Measurements from ENCODE around the gene ASPA. TPM values are rescaled to one million over a fixed set of nuclear protein-coding genes. Genes with fewer than 3 reads are reported as not detected.
"Not testable (repeated sequence)": the region's sequence is repeated elsewhere in the genome, so short reads cannot be mapped to it uniquely, and the experiment has no call there.

ASPA gene
- not detected in 2 replicates for total RNA-seq

DNA sequence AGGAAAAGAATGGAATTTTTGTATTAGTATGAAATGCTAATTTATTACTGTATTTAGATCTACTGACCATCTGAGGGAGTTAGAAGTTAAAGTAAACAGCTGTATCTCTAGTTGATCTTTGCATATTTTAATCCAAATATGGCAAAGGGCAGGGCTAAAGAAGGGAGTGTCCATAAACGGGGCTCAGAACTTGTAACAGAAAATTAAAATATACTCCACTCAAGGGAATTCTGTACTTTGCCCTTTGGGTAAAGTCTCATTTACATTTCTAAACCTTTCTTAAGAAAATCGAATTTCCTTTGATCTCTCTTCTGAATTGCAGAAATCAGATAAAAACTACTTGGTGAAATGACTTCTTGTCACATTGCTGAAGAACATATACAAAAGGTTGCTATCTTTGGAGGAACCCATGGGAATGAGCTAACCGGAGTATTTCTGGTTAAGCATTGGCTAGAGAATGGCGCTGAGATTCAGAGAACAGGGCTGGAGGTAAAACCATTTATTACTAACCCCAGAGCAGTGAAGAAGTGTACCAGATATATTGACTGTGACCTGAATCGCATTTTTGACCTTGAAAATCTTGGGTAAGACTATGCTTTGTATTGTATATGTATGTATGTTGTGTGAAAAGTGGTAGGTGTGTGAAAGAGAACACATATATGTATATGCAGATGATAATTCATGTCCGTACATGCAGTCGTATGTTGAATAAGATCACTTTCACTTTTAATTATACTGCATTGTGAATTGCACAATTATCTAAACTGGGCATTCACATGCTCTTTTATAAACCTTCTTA, at the start of gene ASPA:
ASPA (plus strand) TSS at position 186 of the 799 bp plus-strand sequence; CDS start at position 349, 163 bp downstream.
- DNase-seq (ENCODE audit: low read depth in 2 of 2), result peak in 1 of 2 donors; percentile 0

DNA sequence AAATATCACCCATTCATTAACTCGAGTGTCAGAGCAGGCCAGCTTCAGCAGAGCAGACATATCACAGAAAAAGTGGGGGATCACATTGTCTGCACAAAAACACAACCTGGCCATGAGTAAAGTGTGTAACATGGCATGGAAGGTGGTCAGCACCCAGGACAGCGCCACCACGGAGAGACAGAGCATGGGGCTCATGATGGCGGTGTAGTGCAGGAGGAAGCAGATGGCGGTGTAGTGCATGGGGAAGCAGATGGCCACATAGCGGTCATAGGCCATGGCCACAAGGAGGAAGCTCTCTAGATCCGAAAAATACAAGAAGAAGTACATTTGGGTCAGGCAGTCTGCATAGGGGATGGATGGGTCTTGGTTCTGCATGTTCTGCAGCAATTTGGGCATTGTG, 42.6 kb upstream of the ASPA start:
- DNase-seq (ENCODE audit: low read depth in 2 of 2), result peak in 1 of 2 donors; percentile 4

DNA sequence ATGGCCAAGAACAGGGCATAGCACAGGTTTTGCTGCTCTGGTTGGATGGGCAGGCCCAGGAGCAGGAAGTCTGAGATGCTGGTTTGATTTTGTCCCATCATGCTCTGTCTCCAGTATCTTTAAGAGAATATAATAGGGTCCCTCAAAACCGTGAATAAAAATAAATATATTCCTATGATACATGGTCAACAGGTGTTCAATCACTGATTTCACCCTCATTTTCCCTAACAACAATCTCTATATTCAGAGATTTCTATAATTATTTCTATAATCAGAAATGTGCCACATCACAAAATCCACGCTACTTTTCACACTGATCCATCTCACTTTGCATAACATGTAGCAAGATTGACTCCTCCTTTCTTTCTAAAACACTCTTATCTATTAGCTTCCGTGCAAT, 42.1 kb upstream of the ASPA start, which contains the start of gene OR1E2:
OR1E2 (minus strand) TSS at position 101 of the 400 bp plus-strand sequence; CDS start at position 101, 0 bp downstream.
- no peak for DNase-seq (ENCODE audit: low read depth in 2 of 2)

DNA sequence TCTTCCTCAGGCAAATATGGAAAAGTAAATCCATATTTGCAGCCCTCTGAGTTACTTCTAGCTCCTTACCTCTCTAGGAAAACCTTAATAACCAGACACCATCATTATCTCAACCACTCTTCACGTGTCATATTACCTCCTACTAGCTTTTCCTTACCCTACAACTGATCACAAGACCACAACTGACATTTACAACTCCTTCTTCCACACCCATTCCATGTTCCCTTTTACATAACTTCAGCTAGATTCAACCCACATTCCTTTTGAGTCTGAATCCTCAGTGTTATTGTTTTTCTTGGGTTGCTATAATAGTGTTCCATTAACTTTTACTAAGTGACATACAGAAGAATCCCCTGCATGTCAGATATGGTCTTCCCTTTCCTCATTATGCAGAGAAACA, 37.4 kb upstream of the ASPA start:
- DNase-seq (ENCODE audit: low read depth in 2 of 2), result no peak

DNA sequence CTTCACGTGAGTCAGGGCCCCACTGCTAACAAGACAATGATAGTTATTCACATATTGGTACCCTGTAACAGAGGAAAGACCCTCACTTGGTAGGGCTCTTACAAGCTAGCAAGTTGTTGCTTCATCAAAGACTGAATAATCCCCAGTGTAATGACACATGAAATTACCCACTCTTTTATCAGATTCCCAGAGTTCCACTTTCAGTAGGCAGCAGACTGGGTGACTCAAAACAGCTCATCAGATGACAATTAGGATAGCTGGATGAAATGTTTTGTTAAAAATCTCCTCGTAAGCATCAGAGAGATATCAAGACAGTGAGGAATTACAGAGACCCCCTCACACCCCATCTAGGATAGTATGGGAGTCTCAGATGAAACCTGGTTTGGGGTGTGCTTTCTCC, 35.3 kb upstream of the ASPA start:
- no peak for DNase-seq (ENCODE audit: low read depth in 2 of 2)

DNA sequence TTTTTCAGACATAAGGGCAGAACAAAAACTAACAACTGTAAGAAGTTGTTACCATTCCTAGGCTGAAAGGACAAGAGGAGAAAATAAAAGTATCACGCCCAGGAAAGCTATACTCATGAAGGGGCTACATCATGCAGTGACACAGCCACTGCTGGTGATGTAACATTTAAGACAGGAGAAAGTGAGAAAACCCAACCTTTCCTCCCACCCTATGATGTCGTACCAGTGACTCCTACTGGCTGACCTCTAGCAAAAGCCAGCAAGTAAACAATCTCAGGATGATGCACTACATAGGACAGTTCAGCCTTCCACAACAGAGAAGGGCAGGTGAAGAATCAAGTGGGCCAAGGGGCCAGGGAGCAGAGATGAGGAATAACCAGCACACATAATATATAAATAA, 28.2 kb upstream of the ASPA start:
- peak in 1 of 2 donors; percentile 0 for DNase-seq (ENCODE audit: low read depth in 2 of 2)

DNA sequence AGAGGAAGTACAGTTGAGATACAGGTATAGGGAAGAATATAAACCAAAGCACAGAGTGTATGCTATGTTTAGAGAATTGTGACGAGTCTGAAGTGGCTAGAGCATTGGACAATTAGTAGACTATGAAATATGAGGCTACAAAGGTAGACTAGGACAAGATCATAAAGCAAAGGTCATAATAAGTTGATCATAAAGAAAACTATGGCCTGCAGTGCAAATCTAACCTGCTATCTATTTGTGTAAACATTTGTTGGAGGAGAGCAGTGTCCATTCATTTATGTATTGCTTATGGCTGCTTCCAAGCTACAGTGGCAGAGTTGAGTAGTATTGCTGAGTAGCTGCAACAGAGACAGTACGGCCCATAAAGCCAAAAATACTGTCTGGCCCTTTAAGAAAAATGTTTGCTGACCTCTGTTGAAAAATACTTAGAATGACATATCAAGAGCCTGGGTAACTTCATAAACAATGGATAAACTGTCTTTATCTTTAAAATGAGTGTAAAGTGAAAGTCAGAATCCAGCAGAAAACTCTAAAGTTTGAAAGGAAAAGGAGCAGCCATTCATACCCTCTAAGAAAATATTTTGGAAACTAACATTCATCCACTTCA, 27.6 kb upstream of the ASPA start:
- no peak for DNase-seq (ENCODE audit: low read depth in 2 of 2)

DNA sequence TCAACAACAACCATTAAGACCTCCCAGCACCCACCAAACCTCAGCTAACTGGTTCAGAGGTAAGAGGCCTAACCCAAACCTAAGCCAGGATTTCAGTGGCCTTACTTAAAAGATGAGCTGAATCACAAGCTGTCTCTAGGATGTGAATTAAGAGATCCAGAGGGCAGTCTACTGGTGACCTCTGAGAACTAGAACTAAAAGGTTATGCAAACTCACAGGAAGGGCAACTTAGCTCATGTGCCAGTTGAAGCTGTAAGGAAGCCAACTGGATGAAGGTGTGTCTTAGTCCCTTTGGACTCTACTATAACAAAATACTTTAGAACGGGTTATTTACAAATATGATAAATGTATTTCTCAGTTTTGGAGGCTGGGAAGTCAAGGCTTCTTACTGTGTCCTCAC, 9.4 kb upstream of the ASPA start:
- not testable (repeated sequence) for DNase-seq (ENCODE audit: low read depth in 2 of 2)

DNA sequence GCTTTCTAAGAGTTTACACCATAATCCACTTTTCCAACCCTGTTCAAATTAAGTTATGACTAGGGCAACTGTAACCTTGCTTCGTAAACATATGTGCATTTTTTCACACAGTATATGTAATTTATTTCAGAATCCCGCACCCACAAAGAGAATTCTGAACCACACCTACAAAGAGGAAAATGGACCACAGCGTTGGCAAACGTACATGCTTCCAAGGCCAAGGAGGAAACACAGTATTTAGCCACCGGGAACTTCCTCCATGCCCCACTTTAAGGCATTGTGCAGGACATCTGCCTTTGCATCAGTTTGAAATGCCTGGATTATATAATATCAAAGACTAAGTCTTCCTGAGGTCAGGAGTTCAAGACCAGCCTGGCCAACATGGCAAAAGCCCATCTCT, 6.3 kb upstream of the ASPA start:
- no peak for DNase-seq (ENCODE audit: low read depth in 2 of 2)

DNA sequence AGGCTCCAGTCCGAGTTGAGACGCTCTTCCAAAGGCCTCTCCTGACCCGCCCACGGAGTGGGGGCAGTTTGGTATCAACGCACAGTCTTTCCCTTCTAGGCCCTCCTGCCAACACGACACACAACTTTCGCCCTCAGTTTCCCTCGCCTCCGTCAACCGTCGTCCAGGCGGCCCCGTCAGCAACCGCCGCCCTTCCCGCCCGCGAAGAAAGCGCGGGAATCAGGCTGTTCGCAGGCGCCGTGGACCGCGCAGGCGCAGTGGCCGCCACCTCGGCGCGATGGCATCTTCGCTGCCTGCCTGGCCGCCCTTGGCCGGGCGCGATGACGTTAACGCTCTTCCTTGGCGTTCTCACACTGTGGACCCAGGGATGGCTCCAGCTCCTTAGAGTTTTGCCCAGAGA, 4.2 kb upstream of the ASPA start, which contains the start of gene SPATA22:
SPATA22 (minus strand) TSS at position 221 of the 400 bp plus-strand sequence. CDS start 2,494 bp downstream, outside the sequence.
- DNase-seq (ENCODE audit: low read depth in 2 of 2), result no peak

DNA sequence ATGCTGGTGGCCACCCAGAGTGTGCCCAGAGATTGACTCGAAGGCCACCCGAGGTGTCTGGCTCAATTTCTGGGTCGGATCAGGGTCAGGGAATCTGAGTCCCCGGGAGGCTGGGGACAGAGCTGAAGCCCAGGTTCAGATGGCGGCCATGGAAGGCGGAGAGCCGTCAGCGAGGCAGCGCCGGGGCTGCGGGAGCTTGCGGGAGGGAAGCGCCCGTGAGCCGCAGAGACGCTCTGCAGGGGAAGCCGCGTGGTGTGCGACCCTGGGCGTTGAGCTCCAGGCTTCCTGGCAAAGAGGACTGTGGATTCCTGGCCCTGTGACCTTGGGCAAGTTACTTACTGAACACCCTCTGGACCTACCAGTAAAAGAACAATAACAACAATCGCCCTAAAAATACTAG, 3.7 kb upstream of the ASPA start:
- no peak for DNase-seq (ENCODE audit: low read depth in 2 of 2)

DNA sequence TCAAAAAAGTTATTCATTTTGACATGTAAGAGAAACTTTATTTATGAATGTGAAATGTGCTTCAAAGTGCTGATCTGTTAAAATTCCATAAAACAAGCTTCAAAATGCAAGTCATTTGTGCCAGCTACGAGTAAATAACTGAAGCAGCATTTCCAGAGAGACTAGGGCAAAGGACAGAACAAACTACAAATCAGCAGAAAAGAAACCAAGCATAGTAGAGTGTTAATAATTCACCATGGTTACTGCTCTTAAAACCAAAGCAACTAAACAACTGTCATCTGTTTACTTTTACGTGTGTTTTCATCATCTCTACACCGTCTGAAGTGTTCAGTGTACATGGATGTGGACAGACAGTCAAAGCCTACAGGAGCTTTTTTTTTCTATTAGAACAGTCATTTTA, 1.6 kb upstream of the ASPA start:
- peak in 1 of 2 donors; percentile 1 for DNase-seq (ENCODE audit: low read depth in 2 of 2)

DNA sequence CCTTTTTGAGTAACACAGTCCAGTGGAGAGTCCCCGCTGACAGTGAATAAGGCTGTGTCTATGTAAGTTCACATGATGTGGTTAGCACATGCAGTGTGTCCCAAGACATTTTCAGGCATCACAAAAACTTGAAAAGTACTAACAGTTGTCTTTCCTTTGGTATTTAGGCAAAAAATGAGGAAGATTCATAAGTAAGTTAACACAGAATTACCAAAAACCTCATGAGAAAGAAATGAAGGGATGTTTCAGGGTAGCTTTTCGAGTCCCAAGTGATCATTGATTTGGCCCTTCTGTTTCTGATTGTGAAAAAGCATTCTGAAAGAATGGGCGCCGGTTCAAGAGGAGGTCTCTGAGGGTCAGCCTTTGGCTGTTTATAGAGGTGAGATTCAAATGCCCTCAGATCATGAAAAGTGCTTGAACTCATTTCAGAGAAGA, 529 bp upstream of the ASPA start:
- no peak for DNase-seq (ENCODE audit: low read depth in 2 of 2)

DNA sequence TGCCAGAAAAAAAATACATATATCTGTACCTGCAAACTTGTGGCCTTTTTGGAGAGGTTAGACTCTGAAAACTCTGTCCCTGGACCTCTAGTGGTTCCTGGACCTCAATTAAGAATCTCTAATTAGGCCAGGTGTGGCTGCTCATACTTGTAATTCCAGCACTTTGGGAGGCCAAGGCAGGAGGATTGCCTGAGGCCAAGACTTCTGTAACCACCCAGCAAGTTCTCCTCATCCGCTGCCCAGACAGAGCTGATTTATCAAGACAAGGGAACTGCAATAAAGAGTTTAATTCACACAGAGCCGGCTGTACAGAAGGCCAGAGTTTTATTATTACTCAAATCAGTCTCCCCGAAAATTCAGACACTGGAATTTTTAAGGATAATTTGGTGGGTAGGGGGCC, 4.2 kb downstream of the ASPA start:
- DNase-seq (ENCODE audit: low read depth in 2 of 2), result no peak

DNA sequence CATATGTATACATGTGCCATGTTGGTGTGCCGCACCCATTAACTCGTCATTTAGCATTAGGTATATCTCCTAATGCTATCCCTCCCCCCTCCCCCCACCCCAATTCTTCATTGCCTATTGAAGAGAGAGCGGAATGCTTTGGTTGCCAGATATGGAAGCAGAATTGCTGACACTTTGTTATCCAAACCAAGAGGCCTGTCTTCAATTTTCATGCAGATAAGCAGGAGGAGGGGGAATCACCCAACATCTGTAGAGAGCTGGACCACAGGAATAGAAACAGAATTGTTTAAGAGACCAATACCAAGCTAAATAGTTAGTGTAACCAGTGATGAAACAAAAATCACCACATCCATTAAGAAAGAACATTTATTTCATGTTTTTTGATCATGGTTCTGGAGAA, 7.1 kb downstream of the ASPA start:
- DNase-seq (ENCODE audit: low read depth in 2 of 2), result no peak

DNA sequence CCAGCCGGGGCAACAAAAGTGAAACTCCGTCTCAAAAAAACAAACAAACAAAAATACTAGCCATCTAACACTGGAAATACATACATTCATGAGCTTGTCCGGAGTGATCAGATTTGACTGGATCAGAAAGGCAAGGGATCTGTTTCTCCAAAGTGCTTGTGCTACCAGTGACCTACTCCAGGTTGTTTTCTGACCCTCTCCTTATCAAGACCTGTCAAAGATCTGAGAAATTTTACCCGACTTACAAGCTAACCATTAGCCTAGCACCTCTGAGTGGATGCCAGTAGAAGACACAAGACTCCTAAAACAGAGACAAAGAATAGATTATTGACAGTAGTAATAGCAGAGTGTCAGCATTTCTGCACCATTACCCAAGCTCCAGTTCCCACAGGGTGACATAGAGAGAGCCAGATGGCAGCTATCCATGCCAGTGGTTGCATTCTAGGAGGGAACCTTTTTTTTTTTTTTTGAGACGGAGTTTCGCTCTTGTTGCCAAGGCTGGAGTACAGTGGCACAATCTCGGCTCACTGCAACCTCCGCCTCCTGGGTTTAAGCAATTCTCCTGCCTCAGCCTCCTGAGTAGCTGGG, 9.8 kb downstream of the ASPA start:
- no peak for DNase-seq (ENCODE audit: low read depth in 2 of 2)

DNA sequence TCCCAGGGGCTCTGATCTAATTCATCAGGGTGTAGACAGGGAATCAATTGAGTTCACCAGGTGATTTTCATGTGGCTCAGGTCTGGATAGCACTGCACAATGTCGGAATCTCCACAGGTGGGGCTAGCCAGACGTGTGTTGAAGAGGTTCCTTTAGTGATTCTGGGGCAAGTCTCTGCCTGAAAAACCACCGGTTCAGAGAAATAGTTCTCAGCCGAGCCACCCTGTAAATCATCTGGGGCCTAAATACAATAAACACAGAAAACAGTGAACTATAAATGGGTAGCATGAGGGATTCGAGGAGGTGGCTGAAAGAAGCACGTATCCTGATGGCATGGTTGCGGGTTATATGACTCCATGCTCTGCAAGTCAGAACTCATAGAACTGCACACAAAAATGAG, 21.3 kb downstream of the ASPA start:
- no peak for DNase-seq (ENCODE audit: low read depth in 2 of 2)

DNA sequence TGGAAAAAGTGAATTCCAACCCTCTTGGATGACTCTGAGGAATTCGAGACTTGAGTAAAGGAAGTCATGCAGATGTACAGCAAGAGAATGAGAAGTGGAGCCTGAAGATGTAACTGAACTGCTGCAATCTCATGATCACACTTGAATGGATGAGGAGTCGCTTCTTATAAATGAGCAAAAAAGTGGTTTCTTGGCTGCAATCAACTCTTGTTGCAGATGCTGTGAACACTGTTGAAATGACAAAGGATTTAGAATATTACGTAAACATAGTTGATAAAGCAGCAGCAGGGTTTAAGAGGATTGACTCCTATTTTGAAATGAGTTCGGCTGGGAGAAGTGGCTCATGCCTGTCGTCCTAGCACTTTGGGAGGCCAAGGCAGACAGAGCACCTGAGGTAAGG, 25.5 kb downstream of the ASPA start:
- DNase-seq (ENCODE audit: low read depth in 2 of 2), result no peak

DNA sequence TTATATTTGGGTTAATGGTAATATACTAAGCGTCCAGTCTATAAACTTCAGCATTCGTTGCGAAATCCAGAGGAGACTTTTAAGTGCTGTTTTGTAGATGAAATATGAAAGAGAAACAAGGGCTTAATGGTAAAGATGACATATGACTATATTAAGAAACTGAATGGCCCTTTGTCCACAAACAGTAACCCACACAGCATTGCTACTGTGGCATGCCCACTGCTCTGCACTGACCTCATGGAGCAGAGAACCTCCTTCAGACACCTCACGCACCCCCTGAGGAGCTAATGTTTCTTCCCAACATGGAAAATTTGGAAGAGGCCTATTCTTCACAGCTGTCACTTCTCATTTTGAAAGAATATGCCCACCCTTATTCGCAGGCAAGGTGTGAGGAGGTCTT, 26.7 kb downstream of the ASPA start:
- no peak for DNase-seq (ENCODE audit: low read depth in 2 of 2)

DNA sequence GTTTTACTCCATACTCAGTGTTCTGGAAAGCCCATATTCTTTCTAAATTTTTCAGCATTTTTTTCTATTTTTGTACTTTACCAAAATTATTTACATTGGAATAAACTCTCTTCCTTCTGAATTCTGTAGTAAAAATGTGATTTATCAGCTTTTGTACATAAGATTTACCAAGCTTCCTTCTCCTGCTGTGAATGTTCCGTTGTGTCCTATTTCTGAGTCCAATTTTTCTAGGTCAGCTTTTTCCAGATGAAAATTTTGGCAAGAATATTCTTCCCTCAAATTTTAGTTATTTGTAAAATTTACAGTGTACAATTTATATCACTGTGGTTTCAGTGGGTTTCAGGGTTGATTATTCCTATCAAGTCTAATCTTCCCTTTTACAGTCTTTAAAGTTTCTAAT, 27.5 kb downstream of the ASPA start:
- DNase-seq (ENCODE audit: low read depth in 2 of 2), result no peak

DNA sequence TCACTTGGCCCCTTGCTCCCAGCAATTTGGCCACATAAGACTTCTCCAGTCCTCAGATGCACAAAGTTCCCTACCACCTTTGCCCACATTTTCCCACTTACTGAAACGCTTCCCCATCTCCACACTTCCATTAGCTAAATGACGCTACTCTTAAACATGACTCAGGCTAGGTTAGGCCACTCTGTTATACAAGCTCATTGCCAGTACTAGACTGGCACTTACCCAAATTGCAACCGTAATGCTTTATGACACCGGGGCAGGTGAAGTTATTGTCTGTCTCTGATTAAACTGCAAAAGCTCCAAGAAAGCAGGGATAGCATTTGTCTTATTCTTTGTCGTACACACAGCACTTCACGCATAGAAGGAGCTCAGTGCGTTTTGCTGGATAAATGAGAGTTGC, 29.2 kb downstream of the ASPA start:
- no peak for DNase-seq (ENCODE audit: low read depth in 2 of 2)

DNA sequence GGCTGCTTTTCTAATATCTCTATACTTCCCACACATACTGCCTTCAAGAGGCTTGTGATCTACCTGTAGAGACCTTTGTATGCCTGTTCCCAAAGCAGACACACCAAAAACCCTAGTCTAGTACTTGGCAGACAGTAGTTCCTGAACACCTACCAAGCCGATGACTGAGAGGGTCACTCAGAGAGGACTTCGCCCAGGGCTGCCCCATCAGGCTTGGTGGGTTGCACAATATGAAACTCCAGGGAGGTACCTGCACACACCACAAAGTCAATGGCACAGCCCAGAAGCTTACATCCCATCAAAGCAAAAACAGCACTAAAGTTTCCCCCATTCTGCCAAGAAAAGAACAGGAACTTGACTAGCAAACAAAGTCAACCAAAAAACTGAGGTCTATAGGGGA, 30.3 kb downstream of the ASPA start:
- DNase-seq (ENCODE audit: low read depth in 2 of 2), result no peak

DNA sequence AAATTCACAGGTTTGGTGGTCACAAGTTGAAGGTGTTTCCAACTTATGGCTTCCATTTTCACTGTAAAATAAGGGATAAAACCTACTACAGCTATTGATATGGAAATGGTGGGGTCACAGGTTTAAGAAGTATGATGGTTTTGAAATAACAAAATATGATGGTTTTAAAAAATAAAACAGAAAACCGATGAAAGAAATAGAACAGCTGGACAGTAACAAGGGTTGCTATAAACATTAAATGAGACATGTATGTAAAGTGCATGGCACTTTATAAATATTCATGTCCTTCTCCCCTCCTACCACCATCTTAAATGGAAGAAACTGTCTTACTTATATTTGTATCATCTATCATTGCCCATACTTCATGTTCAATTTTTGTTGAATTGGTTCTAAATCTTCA, 31.3 kb downstream of the ASPA start:
- DNase-seq (ENCODE audit: low read depth in 2 of 2), result no peak
